Activated CD8-positive, alpha-beta T cell treated with anti-CD3 and anti-CD28 coated beads, Interleukin-2, amount 10 ng/mL, durations not matched to agents 7 days and 5 days (primary cell): ENCODE data around the gene APOBEC3F. TPM values are rescaled to one million over a fixed set of nuclear protein-coding genes. Genes with fewer than 3 reads are reported as not detected.

Source experiments
- ATAC-seq: fragments of 150-1000 bp; cut with Tn5 transposase; one replicate; pipeline ENCODE4 v1.10.0; 2021; ENCODE audit warnings: moderate library complexity
- CTCF ChIA-PET: fragments of 350-600 bp; sonication (Branson Sonifier 250); formaldehyde crosslinking; loops from one replicate; lab custom pipeline; 2021; ENCODE audit warnings: antibody characterized with exemption; lab: Charles Lee
- POLR2A ChIA-PET: fragments of 350-600 bp; sonication (Branson Sonifier 250); formaldehyde crosslinking; loops from one replicate; lab custom pipeline; 2021; ENCODE audit warnings: antibody characterized with exemption; lab: Charles Lee
- DNase-seq: peaks from one replicate; pipeline ENCODE4 v3.0.0-alpha.2; 2020
- H3K27ac Mint-ChIP-seq: one replicate; pipeline ENCODE4 v1.8.0; 2021; ENCODE audit warnings: mild to moderate bottlenecking, mixed read lengths
- H3K27me3 Mint-ChIP-seq: one replicate; pipeline ENCODE4 v1.8.0; 2021; ENCODE audit warnings: low read depth, mixed read lengths
- H3K36me3 Mint-ChIP-seq: one replicate; pipeline ENCODE4 v1.8.0; 2021; ENCODE audit warnings: low read depth, mixed read lengths
- H3K4me1 Mint-ChIP-seq: one replicate; pipeline ENCODE4 v1.8.0; 2021; ENCODE audit warnings: low read depth, mixed read lengths
- H3K4me3 Mint-ChIP-seq: one replicate; pipeline ENCODE4 v1.8.0; 2021; ENCODE audit warnings: mild to moderate bottlenecking, mixed read lengths
- H3K9me3 Mint-ChIP-seq: one replicate; pipeline ENCODE4 v1.8.0; 2022; ENCODE audit warnings: mixed read lengths; ENCODE audit not compliant: insufficient read depth
- total RNA-seq, 2 experiments: library from RNA; stranded (reverse); gene quantifications; one replicate each; pipeline ENCODE4 v1.2.3, GENCODE V29; 2021

The APOBEC3F gene
- total RNA-seq, 2 experiments from 2014 or later, result 43.1 to 48.8 TPM

DNA sequence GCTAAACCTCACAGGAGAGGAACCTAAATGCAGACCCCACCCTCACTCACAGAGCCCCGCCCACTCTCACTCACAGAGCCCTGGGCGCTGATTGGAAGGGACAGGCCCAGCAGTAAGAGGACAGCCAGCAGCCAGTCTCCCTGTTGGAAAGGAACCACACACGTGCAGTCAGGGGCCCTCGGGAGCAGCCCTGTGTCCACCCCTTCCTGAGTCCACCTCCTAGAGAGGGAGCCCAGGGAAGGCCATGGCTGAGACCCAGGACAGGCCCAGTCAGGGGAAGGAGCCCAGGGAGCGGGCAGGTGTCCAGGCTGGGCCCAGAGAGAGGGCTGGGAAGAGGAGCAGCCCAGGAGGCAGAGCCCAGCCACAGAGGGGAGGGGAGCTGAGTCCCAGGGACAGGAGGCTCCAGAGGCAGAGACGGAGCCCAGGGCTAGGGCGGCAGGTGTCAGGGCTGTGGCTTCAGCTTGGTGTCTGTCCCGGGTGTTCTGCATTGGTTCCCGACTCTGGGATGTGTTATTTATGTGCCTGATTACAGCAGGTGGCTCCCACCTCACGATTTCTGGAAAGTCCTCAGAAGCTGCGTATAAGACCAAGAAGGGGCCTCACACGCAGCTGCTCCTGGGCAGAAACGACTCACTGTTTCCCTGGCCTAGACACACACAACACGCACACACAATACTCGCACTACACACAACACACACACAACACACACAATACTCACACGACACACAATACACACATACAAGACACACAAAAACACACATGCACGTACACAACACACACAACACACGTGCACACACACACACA is 47.4 kb downstream of the APOBEC3F start:
- ATAC-seq (no peak), DNase-seq (no peak)
- ChIA-PET POLR2A (interaction anchor here (1.0 to 2.2 kb wide), 5 partner anchors 9 to 383 kb away, joined by 3 to 8 read pairs (median 3); partner anchors contain the start of genes APOBEC3H and GTPBP1), CTCF (interaction anchor here (1.1 to 2.5 kb wide), 4 partner anchors 8 to 441 kb away, joined by 3 to 6 read pairs (median 5); no protein-coding TSS in a partner anchor)
- peak overlapping the region; percentile 100 for H3K27ac Mint-ChIP-seq
- H3K27me3 Mint-ChIP-seq, result no peaks in the 10 kb centered on the region
- H3K4me3 Mint-ChIP-seq, result no peak overlapping the region
- H3K36me3 Mint-ChIP-seq, result peaks cover 69% of the 10 kb centered on the region
- peaks cover 94% of the 10 kb centered on the region for H3K4me1 Mint-ChIP-seq
- H3K9me3 Mint-ChIP-seq, result no peaks in the 10 kb centered on the region

DNA sequence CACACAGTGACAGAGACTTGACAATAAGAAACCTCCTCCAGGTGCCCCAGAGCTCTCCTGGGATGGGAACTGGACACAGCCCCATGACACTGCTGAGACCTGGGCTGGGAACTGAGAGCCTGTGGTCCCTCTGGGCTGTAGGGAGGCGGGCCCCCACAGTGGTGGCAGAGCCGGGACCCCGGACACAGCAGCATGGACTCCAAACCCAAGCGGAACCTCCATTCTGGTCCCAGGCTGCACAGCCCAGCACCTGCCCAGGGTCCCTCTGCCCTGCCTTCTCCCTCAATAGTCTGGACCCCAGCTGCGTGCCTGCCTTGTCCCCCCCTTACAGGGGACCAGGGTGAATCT is 48.0 kb downstream of the APOBEC3F start:
- Mint-ChIP-seq H3K9me3 (no peaks in the 10 kb centered on the region), H3K36me3 (peaks cover 63% of the 10 kb centered on the region), H3K4me3 (no peak overlapping the region), H3K27ac (peak overlapping the region; percentile 100), H3K4me1 (peaks cover 93% of the 10 kb centered on the region), H3K27me3 (no peaks in the 10 kb centered on the region)
- ATAC-seq, result no peak
- ChIA-PET CTCF (interaction anchor here (1.1 to 2.5 kb wide), 5 partner anchors 9 to 440 kb away, joined by 3 to 7 read pairs (median 5); partner anchors contain the start of gene APOBEC3G), POLR2A (interaction anchor here (1.0 to 2.2 kb wide), 5 partner anchors 8 to 383 kb away, joined by 3 to 8 read pairs (median 3); partner anchors contain the start of genes APOBEC3H and GTPBP1)
- DNase-seq, result no peak

DNA sequence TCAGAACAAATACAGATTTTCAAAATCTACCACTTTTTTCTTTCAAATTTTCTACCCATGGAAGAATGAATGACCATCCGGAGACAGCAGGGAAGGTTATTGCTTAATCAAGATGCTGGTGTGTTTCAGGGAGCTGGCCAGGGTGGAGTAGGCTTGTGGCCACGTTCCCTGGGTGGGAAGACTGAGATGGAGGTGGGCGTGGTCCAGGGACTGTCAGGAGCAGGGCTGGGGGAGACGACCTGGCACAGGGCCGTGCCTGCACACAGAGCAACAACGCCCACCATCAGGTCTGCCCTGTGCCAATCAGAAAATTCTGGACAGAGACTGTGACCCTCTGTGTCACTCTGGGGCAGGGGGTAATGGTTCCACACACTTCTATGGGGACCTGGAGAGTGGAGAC is 49.3 kb downstream of the APOBEC3F start:
- ChIA-PET POLR2A (interaction anchor here (0.7 to 1.6 kb wide), 6 partner anchors 9 to 385 kb away, joined by 3 to 6 read pairs (median 4); partner anchors contain the start of gene GTPBP1), CTCF (interaction anchor here (1.4 to 2.5 kb wide), 4 partner anchors 12 to 220 kb away, joined by 3 to 7 read pairs (median 4); partner anchors contain the start of gene APOBEC3G)
- peaks cover 98% of the 10 kb centered on the region for H3K4me1 Mint-ChIP-seq
- H3K36me3 Mint-ChIP-seq, result peaks cover 64% of the 10 kb centered on the region
- ATAC-seq (no peak), DNase-seq (no peak)
- peak overlapping the region; percentile 74 for H3K4me3 Mint-ChIP-seq
- H3K9me3 Mint-ChIP-seq, result no peaks in the 10 kb centered on the region
- peak overlapping the region; percentile 100 for H3K27ac Mint-ChIP-seq
- no peaks in the 10 kb centered on the region for H3K27me3 Mint-ChIP-seq

DNA sequence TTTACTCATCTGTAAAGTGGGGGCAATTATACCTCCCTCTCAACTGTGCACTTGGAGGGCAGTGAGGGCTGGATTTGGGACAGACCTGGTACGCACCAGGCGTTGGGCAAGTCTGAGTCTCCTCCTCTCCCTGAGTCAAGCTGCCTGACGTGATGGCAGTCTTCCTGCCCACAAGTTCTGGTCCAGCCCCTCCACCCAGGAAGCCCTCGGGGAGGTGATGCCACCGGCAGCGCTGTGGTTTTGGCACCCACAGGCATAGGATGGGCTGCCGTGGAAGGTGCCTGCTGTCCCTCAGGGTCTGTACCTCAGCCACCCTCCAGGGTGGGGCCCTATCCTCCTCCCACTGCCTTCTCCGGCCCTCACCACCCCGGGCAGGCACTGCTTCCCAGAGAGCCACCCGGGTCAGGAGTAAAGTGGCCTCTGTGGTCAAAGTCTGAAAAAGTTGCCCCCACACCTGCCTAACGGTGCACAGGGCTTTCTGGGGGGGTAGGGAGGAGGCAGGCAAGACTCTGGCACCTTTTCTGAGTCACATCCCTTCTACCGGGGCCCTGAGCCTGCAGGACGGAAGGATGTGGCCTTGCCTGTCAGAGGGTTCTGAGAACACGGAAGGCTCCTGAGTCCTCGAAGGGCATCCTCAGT is 49.9 kb downstream of the APOBEC3F start:
- ATAC-seq (peak; percentile 84), DNase-seq (peak; percentile 95)
- Mint-ChIP-seq H3K4me1 (peaks cover 99% of the 10 kb centered on the region), H3K27ac (peak overlapping the region; percentile 100), H3K27me3 (no peaks in the 10 kb centered on the region), H3K4me3 (peak overlapping the region; percentile 74), H3K36me3 (peaks cover 59% of the 10 kb centered on the region), H3K9me3 (no peaks in the 10 kb centered on the region)
- CTCF ChIA-PET, result interaction anchor here (0.6 to 1.9 kb wide), 6 partner anchors 10 to 106 kb away, joined by 3 to 7 read pairs (median 4); partner anchors contain the start of gene APOBEC3G
- POLR2A ChIA-PET, result interaction anchor here (1.0 to 1.5 kb wide), 6 partner anchors 9 to 334 kb away, joined by 3 to 6 read pairs (median 4); no protein-coding TSS in a partner anchor

DNA sequence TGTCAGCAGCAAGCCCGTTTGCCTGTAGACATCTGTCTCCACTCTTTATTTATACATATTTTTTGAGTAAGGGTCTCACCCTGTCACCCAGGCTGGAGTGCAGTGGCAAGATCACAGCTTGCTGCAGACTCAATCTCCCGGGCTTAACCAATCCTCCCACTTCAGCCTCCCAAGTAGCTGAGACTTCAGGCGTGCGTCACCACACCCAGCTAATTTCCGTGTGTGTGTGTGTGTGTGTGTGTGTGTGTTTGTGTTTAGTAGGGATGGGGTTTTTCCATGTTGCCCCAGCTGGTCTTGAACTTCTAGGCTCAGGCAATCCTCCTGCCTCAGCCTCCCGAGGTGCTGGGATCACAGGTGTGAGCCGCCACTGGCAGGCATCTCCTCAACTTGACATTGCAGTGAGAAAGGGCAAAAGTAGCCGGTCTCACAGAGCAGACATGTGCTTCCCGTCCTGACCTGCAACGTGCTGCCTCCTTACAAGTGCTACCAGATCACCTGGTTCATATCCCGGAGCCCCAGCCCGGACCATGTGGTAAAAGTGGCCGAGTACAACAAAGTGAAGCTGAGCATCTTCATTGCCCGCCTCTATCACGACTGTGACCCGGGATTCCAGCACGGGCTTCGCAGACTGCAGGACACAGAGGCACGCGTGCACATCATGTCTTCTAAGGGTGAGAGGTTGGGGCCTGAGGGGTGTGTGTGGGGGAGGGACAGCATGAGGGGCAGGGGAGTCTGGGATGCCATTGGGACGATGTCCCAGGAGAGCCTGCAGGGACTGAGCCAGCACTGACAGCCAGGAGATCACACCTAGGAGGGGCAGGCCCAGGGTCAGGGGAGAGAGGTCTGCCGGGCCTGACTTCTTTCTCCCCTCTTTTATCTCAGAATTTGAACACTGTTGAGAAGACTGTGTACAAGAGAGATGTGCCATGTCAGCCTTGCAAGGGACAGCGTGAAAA is 50.7 kb downstream of the APOBEC3F start:
- ChIA-PET POLR2A (interaction anchor here (1.0 to 1.3 kb wide), 4 partner anchors 8 to 335 kb away, joined by 3 to 6 read pairs (median 3); no protein-coding TSS in a partner anchor), CTCF (interaction anchor here (0.6 to 1.7 kb wide), 3 partner anchors 9 to 107 kb away, joined by 3 to 4 read pairs (median 4); no protein-coding TSS in a partner anchor)
- no peaks in the 10 kb centered on the region for H3K9me3 Mint-ChIP-seq
- DNase-seq (no peak), ATAC-seq (no peak)
- H3K4me3 Mint-ChIP-seq, result peak overlapping the region; percentile 74
- H3K36me3 Mint-ChIP-seq, result peaks cover 50% of the 10 kb centered on the region
- H3K27ac Mint-ChIP-seq, result peak overlapping the region; percentile 100
- peaks cover 99% of the 10 kb centered on the region for H3K4me1 Mint-ChIP-seq
- no peaks in the 10 kb centered on the region for H3K27me3 Mint-ChIP-seq

DNA sequence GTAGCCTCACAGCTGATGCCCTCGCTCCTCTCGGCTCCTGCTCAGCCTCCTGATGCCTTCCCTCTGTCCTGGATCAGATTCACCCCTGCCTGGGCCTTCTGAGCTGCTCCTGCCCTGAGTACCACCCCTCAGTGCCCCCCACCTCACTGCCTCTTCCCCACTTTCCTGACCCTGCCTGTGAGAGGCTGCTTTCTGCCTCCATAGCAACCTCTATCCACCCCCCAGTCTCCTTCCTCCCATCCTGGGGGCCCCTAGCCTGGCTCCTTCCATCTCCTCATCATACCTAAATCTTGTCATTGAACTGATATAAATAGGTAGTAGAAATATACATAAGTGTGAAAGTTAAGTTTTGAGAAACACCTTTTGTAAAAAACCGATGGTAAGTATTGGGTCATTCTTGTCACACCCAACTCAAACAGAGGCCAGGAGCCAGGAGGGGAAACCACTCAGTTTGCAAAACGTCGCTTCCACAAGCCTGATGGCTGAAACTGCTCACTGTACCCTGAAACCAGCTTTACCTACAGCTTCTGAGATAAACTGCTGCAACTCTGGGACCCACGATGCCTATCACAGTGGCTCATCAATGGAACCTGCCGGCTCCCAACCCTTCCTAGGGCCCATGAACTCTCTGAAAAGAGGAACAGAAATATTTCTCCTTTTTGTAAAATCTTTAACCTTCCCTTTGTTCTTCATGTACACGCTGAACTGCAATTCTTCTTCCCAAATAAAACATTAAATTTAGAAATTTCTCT is 51.6 kb downstream of the APOBEC3F start:
- ATAC-seq, result no peak
- ChIA-PET CTCF (interaction anchor here (0.6 to 1.7 kb wide), 2 partner anchors 89 to 107 kb away, joined by 3 to 4 read pairs; no protein-coding TSS in a partner anchor), POLR2A (interaction anchor here (1.0 kb wide), 1 partner anchor 26 kb away, joined by 3 read pairs; no protein-coding TSS in a partner anchor)
- peaks cover 98% of the 10 kb centered on the region for H3K4me1 Mint-ChIP-seq
- H3K36me3 Mint-ChIP-seq, result peaks cover 45% of the 10 kb centered on the region
- peak overlapping the region; percentile 100 for H3K27ac Mint-ChIP-seq
- H3K27me3 Mint-ChIP-seq, result no peaks in the 10 kb centered on the region
- H3K4me3 Mint-ChIP-seq, result peak overlapping the region; percentile 74
- no peaks in the 10 kb centered on the region for H3K9me3 Mint-ChIP-seq
- no peak for DNase-seq

DNA sequence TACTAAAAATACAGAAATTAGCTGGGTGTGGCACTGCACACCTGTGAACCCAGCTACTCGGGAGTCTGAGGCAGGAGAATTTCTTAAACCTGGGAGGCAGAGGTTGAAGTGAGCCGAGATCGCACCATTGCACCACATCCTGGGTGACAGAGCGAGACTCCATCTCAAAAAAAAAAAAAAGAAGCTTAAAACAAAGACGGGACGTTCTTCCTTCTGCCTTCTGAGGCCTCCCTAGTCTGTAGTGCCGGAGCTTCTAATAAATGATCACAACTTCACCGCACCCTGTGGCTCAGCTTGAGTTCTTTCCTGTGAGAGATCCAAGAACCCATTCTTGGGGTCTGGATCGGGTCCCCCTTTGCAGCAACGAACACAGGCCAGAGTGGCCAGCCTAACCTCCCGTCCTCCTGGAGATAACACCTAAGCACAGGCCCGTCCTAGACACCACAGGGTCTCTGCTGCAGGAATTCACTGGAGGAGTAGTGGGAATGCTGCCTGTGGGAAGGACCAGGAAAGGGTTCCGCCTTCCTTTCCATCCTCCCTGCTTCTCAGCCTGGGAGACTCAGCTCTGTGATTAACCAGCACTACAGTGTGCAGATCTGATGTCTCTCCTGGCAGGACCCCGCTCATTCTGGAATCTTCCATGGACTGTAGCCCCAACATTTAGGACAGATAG is 54.2 kb downstream of the APOBEC3F start:
- peaks cover 38% of the 10 kb centered on the region for H3K36me3 Mint-ChIP-seq
- no peaks in the 10 kb centered on the region for H3K9me3 Mint-ChIP-seq
- H3K4me1 Mint-ChIP-seq, result peaks cover 98% of the 10 kb centered on the region
- ChIA-PET CTCF (interaction anchor here (1.1 to 1.5 kb wide), 4 partner anchors 21 to 92 kb away, joined by 3 to 4 read pairs (median 4); no protein-coding TSS in a partner anchor), POLR2A (interaction anchor here (0.9 to 1.0 kb wide), 3 partner anchors 16 to 224 kb away, joined by 3 read pairs; no protein-coding TSS in a partner anchor)
- H3K4me3 Mint-ChIP-seq, result peak overlapping the region; percentile 52
- ATAC-seq, result no peak
- peak; percentile 48 for DNase-seq
- no peaks in the 10 kb centered on the region for H3K27me3 Mint-ChIP-seq
- peak overlapping the region; percentile 95 for H3K27ac Mint-ChIP-seq

DNA sequence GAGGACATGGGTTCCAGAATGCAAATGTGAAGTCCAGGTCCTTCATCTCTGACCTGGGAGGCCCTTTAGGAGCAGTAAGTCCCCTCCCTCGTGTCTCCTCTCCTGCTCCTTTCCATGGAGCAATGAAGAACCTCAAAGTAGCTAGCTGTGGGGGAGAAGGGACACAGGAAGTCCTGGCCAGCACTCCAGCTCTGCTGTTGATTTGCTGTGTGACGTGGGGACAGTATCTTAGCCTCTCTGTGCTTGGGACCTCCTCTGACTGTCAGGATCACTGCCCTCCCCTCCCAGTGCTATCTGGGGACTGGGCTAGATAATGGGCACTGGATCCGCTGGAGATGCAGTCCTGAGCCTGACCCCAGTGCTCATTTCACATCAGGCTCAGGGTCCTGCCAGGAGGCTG is 55.3 kb downstream of the APOBEC3F start:
- no peaks in the 10 kb centered on the region for H3K27me3 Mint-ChIP-seq
- H3K4me1 Mint-ChIP-seq, result peaks cover 97% of the 10 kb centered on the region
- ChIA-PET CTCF (interaction anchor here (1.4 kb wide), 1 partner anchor 93 kb away, joined by 4 read pairs; no protein-coding TSS in a partner anchor), POLR2A (interaction anchor here (0.8 kb wide), 1 partner anchor 74 kb away, joined by 3 read pairs; no protein-coding TSS in a partner anchor)
- peak overlapping the region; percentile 95 for H3K27ac Mint-ChIP-seq
- no peak for DNase-seq
- no peak for ATAC-seq
- H3K9me3 Mint-ChIP-seq, result no peaks in the 10 kb centered on the region
- H3K4me3 Mint-ChIP-seq, result peak overlapping the region; percentile 45
- H3K36me3 Mint-ChIP-seq, result peaks cover 37% of the 10 kb centered on the region

DNA sequence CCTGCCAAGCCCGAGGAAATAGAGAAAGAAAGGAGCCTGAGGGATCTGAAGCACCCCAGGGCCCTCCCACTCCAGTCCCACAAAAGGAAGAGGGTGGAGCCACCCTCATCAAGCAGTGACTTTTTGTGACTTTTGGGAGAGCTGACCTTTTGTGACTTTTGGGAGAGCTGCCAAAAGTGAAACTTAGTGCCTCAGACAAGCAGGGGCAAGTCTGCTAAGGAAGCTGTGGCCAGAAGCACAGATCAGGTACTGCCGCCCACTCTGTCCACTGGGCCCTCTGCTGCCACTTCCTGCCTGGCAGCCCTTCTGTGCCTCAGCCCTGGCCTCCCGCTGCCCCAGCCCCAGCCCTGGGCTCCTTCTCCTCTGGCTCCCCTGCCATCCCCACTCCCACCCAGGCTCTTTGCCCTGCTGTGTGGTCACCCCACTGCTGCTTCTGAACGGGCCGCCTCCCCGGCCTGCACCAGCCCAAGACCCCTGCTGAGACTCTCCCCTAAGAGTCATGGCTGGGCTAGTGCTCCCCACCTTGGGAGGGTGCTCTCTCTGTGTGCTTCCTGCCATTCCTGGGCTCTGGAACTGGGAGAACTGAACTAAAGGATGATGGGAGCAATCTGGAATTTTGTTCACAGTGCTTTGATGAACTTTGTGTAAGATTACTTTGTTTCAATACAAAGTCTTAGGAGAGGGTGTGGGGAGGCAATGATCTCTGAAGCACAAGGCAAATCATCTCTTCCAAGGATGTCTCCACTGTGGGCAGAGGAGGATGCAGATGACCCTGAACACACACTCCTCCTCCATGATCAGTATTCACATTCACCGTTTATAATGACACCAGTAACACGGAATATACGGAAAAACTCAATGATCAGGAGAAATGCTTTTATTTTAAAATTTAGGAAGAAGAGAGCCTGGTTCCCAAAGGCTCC is 56.7 kb downstream of the APOBEC3F start, which contains the start of gene APOBEC3H:
Gene APOBEC3H, plus strand, starts transcription at position 147 of the 923 bp plus-strand sequence. CDS start 3,035 bp downstream, outside the sequence.
- peak; percentile 71 for ATAC-seq
- peaks cover 29% of the 10 kb centered on the region for H3K36me3 Mint-ChIP-seq
- H3K27me3 Mint-ChIP-seq, result no peaks in the 10 kb centered on the region
- peak within 1 kb of the TSS; percentile 90 for H3K4me3 Mint-ChIP-seq
- peak within 1 kb of the TSS; percentile 95 for H3K27ac Mint-ChIP-seq
- H3K4me1 Mint-ChIP-seq, result peaks cover 84% of the 10 kb centered on the region
- CTCF ChIA-PET, result interaction anchor here (0.7 to 1.5 kb wide), 3 partner anchors 20 to 46 kb away, joined by 3 to 6 read pairs (median 3); no protein-coding TSS in a partner anchor
- no peaks in the 10 kb centered on the region for H3K9me3 Mint-ChIP-seq
- POLR2A ChIA-PET, result interaction anchor here (0.7 to 2.4 kb wide), 6 partner anchors 8 to 1288 kb away, joined by 3 to 13 read pairs (median 4); no protein-coding TSS in a partner anchor
- DNase-seq, result peak; percentile 70
